A549 (cell line): ENCODE results near the gene CHURC1. TPM values are rescaled to one million over a fixed set of nuclear protein-coding genes. Genes with fewer than 3 reads are reported as not detected.

ENCODE experiments used
- ATAC-seq, 2 experiments: fragments of 200-7000 bp in 1 of 2; fragments of >200 bp in 1 of 2; cut with Nextera tagmentation in 1 of 2; cut with Tn5 transposase in 1 of 2; 3 replicates each; pipeline versions ENCODE4 v1.8.0 to v1.9.1; 2018 to 2020; ENCODE audit warnings: mild to moderate bottlenecking in 1 of 2, moderate library complexity in 1 of 2
- CTCF ChIA-PET: fragments of 300-600 bp; sonication (Branson Sonifier 250); formaldehyde crosslinking; extraction: SDS; loops from one replicate; lab custom pipeline; 2021; ENCODE audit warnings: antibody characterized with exemption, inconsistent platforms; lab: Yijun Ruan, JAX
- POLR2A ChIA-PET: fragments of 350-600 bp; formaldehyde crosslinking; extraction: SDS; loops from one replicate; lab custom pipeline; 2021; ENCODE audit warnings: antibody characterized with exemption, inconsistent platforms; lab: Yijun Ruan, JAX
- DNase-seq, 2 experiments: peaks; one replicate each; pipeline versions ENCODE4 v3.0.0 to v3.0.0-alpha.2; 2011 to 2016; ENCODE audit warnings: low read depth in 1 of 2, low spot score in 1 of 2
- FAIRE-seq: peaks from 2 replicates; lab custom pipeline; 2011; peaks lifted over from hg19 to GRCh38; lab: Jason Lieb, UNC
- H3K27ac ChIP-seq, 2 experiments: fragments of >200 bp; sonication (Bioruptor Twin); formaldehyde crosslinking; 3 replicates each; pipeline ENCODE4 v1.5.1; 2016 to 2017
- H3K4me1 ChIP-seq: fragments of >200 bp; sonication (Bioruptor Twin); formaldehyde crosslinking; 3 replicates; pipeline ENCODE4 v1.6.1; 2016
- H3K4me2 ChIP-seq: fragments of >200 bp; sonication (Bioruptor Twin); formaldehyde crosslinking; 3 replicates; pipeline ENCODE4 v1.6.1; 2016
- H3K4me3 ChIP-seq: fragments of >200 bp; sonication (Bioruptor Twin); formaldehyde crosslinking; 3 replicates; pipeline ENCODE4 v1.5.1; 2016
- H3K9me3 ChIP-seq: fragments of >200 bp; sonication (Bioruptor Twin); formaldehyde crosslinking; 3 replicates; pipeline ENCODE4 v1.6.1; 2016
- CBX8 ChIP-seq: fragments of 200-600 bp; sonication (generic); IDR thresholded peaks from 2 replicates; pipeline ENCODE4 v1.6.1; 2016
- CEBPB ChIP-seq, 2 experiments: fragments of >200 bp in 1 of 2; sonication (Bioruptor Twin) in 1 of 2; formaldehyde crosslinking in 1 of 2; IDR thresholded peaks; 2 replicates each; pipeline ENCODE4 v1.6.1; 2012 to 2016
- CHD2 ChIP-seq: fragments of 150-350 bp; IDR thresholded peaks from 2 replicates; pipeline ENCODE4 v1.6.1; 2014; ENCODE audit warnings: low read length; ENCODE audit not compliant: partially characterized antibody
- CHD4 ChIP-seq: fragments of 200-600 bp; sonication (generic); IDR thresholded peaks from 2 replicates; pipeline ENCODE4 v1.6.1; 2016; ENCODE audit warnings: antibody characterized with exemption, mild to moderate bottlenecking, borderline replicate concordance
- E2F6 ChIP-seq: IDR thresholded peaks from 2 replicates; pipeline ENCODE4 v1.6.1; 2012; ENCODE audit warnings: low read depth, borderline replicate concordance
- GATA3 ChIP-seq: IDR thresholded peaks from 2 replicates; pipeline ENCODE4 v1.6.1; 2012; ENCODE audit warnings: borderline replicate concordance
- HOXA7 ChIP-seq: fragments of 250-450 bp; sonication (Bioruptor Pico); IDR thresholded peaks from 2 replicates; pipeline ENCODE4 v1.5.0; 2020; ENCODE audit warnings: mild to moderate bottlenecking, moderate library complexity
- JUN ChIP-seq, 2 experiments: fragments of >200 bp; sonication (Bioruptor Twin); formaldehyde crosslinking; IDR thresholded peaks; 2 replicates in 1 of 2; 3 replicates in 1 of 2; pipeline ENCODE4 v1.6.1; 2016 to 2017
- KDM1A ChIP-seq: fragments of 200-600 bp; sonication (generic); IDR thresholded peaks from 2 replicates; pipeline ENCODE4 v1.6.1; 2016; ENCODE audit warnings: low read depth, mild to moderate bottlenecking
- MAX ChIP-seq: IDR thresholded peaks from 2 replicates; pipeline ENCODE4 v1.6.1; 2012
- MAZ ChIP-seq: fragments of 150-350 bp; IDR thresholded peaks from 2 replicates; pipeline ENCODE4 v1.6.1; 2014; ENCODE audit warnings: antibody characterized with exemption, low read depth, low read length, borderline replicate concordance
- NR3C1 ChIP-seq: fragments of >200 bp; sonication (Bioruptor Twin); formaldehyde crosslinking; IDR thresholded peaks from 3 replicates; pipeline ENCODE4 v1.6.1; 2017
- PBX3 ChIP-seq: IDR thresholded peaks from 2 replicates; pipeline ENCODE4 v1.6.1; 2012
- PHF8 ChIP-seq: fragments of 200-600 bp; sonication (generic); IDR thresholded peaks from 2 replicates; pipeline ENCODE4 v1.6.1; 2016; ENCODE audit warnings: low read depth, mild to moderate bottlenecking, antibody characterized with exemption, moderate library complexity, borderline replicate concordance
- POLR2A ChIP-seq: IDR thresholded peaks from 2 replicates; pipeline ENCODE4 v1.6.1; 2012; ENCODE audit warnings: mild to moderate bottlenecking, low read length
- RAD21 ChIP-seq, 2 experiments: fragments of >200 bp in 1 of 2; sonication (Bioruptor Twin) in 1 of 2; formaldehyde crosslinking in 1 of 2; IDR thresholded peaks in 1 of 2; conservative IDR thresholded peaks in 1 of 2; 2 replicates in 1 of 2; 3 replicates in 1 of 2; pipeline ENCODE4 v1.6.1; 2012 to 2018; ENCODE audit warnings: inconsistent platforms in 1 of 2
- RARB ChIP-seq: fragments of 250-450 bp; sonication (Bioruptor Pico); IDR thresholded peaks from 2 replicates; pipeline ENCODE4 v1.8.0; 2021; ENCODE audit warnings: mild to moderate bottlenecking, moderate library complexity
- REST ChIP-seq: fragments of 200-600 bp; sonication (generic); IDR thresholded peaks from 2 replicates; pipeline ENCODE4 v1.6.1; 2016; ENCODE audit warnings: antibody characterized with exemption, mild to moderate bottlenecking, moderate library complexity
- RFX5 ChIP-seq: fragments of 450-650 bp; IDR thresholded peaks from 2 replicates; pipeline ENCODE4 v1.7.1; 2014; ENCODE audit warnings: antibody characterized with exemption, mild to moderate bottlenecking, moderate library complexity
- SMC3 ChIP-seq: fragments of >200 bp; sonication (Bioruptor Twin); formaldehyde crosslinking; IDR thresholded peaks from 3 replicates; pipeline ENCODE4 v1.6.1; 2018; ENCODE audit warnings: inconsistent platforms
- TP53 ChIP-seq: fragments of 250-450 bp; sonication (Bioruptor Pico); IDR thresholded peaks from 2 replicates; pipeline ENCODE4 v1.5.0; 2021; ENCODE audit warnings: mild to moderate bottlenecking, moderate library complexity
- ZSCAN20 ChIP-seq: fragments of 250-450 bp; sonication (Bioruptor Pico); IDR thresholded peaks from 2 replicates; pipeline ENCODE4 v1.8.0; 2022; ENCODE audit warnings: mild to moderate bottlenecking, moderate library complexity
- WGBS: methylation state at CpG from one replicate; pipeline ENCODE4 v1.1.6; 2017; ENCODE audit errors: missing lambda C conversion rate; 5-methylcytosine and 5-hydroxymethylcytosine counted together
- polyA plus RNA-seq, 4 experiments: library from polyadenylated mRNA; depleted of rRNA in 3 of 4; stranded (reverse); fragments of >200 nt; fragmentation: RNase III in 1 of 4; extraction: RNeasy Plus Mini Kit Qiagen cat#74134 plus additional on column Dnase treatment in 1 of 4; gene quantifications; 2 replicates in 3 of 4; 3 replicates in 1 of 4; pipeline ENCODE4 v1.2.3, GENCODE V29; 2011 to 2017

Gene CHURC1
- polyA plus RNA-seq, 2 of the 4 experiments (the other 2 are of a cell fraction), result 151 to 153 TPM

- TF ChIP-seq PBX3 (no peak), RFX5 (no peak)
These were observed 39.0 kb downstream of the CHURC1 start (continued) for GRCh38 chr14:64953310-64953654.

- Histone ChIP-seq H3K27ac (no peak overlapping the region), H3K4me1 (no peaks in the 10 kb centered on the region)
- TF ChIP-seq JUN (IDR thresholded peaks at IDR 0.05), result no peak
- TF ChIP-seq CHD2, result no peak
- no peak for TF ChIP-seq RARB
- TF ChIP-seq HOXA7 (CRISPR knock-in tag), result no peak
- no peak for TF ChIP-seq PBX3
- TF ChIP-seq NR3C1, result no peak
- no peak for TF ChIP-seq SMC3
- TF ChIP-seq, all 56 proteins: peak for 0
- ChIA-PET POLR2A (no interaction called here), CTCF (interaction anchor here (1.0 to 1.1 kb wide), 2 partner anchors 29 to 33 kb away, joined by 3 to 4 read pairs; partner anchors contain the start of gene FNTB)
- WGBS, result 94% methylated on average over 6 of the region's 6 CpGs
- ATAC-seq (no peak), FAIRE-seq (no peak), DNase-seq (no peak)
- no peak overlapping the region for H3K4me3 ChIP-seq
- H3K4me2 ChIP-seq, result no peak overlapping the region
- no peaks in the 10 kb centered on the region for H3K9me3 ChIP-seq
These were observed 39.4 kb downstream of the CHURC1 start for GRCh38 chr14:64953661-64954060.

- WGBS, result 90% methylated on average over 9 of the region's 9 CpGs
- CTCF ChIA-PET, result no interaction called here
- H3K4me3 ChIP-seq, result no peak overlapping the region
- H3K4me1 ChIP-seq, result no peaks in the 10 kb centered on the region
- no peak for FAIRE-seq
- H3K4me2 ChIP-seq, result no peak overlapping the region
- no peak for TF ChIP-seq TP53 (CRISPR knock-in tag)
- no peak for TF ChIP-seq PHF8
- no peak for TF ChIP-seq CEBPB (IDR thresholded peaks at IDR 0.05)
- no peak for TF ChIP-seq MAX
- no peak for TF ChIP-seq GATA3
- no peak for TF ChIP-seq RAD21 (conservative IDR thresholded peaks at IDR 0.05 in 1 of 2, IDR thresholded peaks at IDR 0.05 in 1 of 2)
- no peak for TF ChIP-seq KDM1A
- TF ChIP-seq POLR2A, result no peak
- no peak for TF ChIP-seq CHD4
- TF ChIP-seq ZSCAN20 (CRISPR knock-in tag), result no peak
- no peaks in the 10 kb centered on the region for H3K9me3 ChIP-seq
- ATAC-seq, result no peak
- POLR2A ChIA-PET, result no interaction called here
- DNase-seq, result no peak
- no peak overlapping the region for H3K27ac ChIP-seq
These were observed 40.4 kb downstream of the CHURC1 start for GRCh38 chr14:64954491-64955240.

- POLR2A ChIA-PET, result no interaction called here
- TF ChIP-seq PBX3, result no peak
- no peak for TF ChIP-seq E2F6
- TF ChIP-seq SMC3, result no peak
- TF ChIP-seq CHD2, result no peak
- no peak for TF ChIP-seq NR3C1
- TF ChIP-seq CBX8, result no peak
- TF ChIP-seq MAZ, result no peak
- no peak for TF ChIP-seq ZSCAN20 (CRISPR knock-in tag)
- TF ChIP-seq REST, result no peak
- no peak for TF ChIP-seq CHD4
- TF ChIP-seq POLR2A, result no peak
These were observed 41.0 kb downstream of the CHURC1 start for GRCh38 chr14:64955297-64955696.

More at GRCh38 chr14:64955297-64955696, 41.0 kb downstream of the CHURC1 start:
- no peaks in the 10 kb centered on the region for H3K9me3 ChIP-seq
- ATAC-seq (no peak), FAIRE-seq (no peak), DNase-seq (no peak)
- WGBS, result 78% methylated on average over 6 of the region's 6 CpGs
- no peak overlapping the region for H3K27ac ChIP-seq
- no peak overlapping the region for H3K4me2 ChIP-seq
- no peak overlapping the region for H3K4me3 ChIP-seq
- H3K4me1 ChIP-seq, result no peaks in the 10 kb centered on the region
- CTCF ChIA-PET, result interaction anchor here (0.5 to 1.8 kb wide), 2 partner anchors 21 to 1387 kb away, joined by 3 to 5 read pairs; no protein-coding TSS in a partner anchor
